ENCODE measurements around the gene LMAN2.

The LMAN2 gene, protein sequence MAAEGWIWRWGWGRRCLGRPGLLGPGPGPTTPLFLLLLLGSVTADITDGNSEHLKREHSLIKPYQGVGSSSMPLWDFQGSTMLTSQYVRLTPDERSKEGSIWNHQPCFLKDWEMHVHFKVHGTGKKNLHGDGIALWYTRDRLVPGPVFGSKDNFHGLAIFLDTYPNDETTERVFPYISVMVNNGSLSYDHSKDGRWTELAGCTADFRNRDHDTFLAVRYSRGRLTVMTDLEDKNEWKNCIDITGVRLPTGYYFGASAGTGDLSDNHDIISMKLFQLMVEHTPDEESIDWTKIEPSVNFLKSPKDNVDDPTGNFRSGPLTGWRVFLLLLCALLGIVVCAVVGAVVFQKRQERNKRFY

DNA sequence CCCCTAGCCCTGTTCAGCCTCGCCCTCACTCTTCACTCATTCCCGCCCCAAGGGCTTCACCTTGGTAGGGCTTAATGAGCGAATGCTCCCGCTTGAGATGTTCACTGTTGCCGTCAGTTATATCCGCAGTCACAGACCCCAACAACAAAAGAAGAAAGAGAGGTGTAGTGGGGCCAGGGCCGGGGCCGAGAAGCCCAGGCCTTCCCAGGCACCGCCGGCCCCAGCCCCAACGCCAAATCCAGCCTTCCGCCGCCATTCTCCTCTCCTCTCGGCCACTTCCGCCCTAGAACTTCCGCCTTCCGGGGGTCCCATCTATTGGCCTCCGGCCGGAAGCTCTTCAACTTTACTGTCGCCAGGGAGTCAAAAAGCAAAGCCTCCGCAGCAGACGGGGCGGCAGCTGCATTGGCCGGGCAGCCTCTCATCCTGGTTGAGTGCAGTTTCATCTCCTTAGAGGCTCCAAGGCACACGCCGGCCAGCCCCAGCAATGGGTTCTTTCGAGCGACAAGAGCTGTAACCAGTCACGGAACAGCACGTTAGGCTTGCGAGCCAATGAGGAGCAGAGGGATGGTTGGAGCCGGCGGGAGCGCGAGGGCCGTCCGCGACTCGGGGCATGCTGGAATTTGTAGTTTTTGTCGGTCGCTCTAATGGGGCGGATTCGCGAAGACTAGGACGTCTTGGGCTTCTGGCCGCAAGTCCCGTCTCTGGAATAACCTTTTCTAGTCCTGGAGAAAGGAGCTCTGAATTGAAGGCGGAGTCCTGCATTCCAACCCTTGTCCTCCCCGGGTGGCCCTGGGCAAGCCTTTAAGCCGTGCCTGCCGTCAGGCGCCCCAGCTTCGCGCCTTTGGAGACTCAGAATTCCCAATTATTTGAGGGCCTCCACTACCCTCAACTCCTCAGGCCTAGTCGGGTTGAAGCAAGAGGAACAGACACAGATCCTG, at the start of gene LMAN2:
Gene LMAN2, minus strand, starts transcription at position 277 of the 938 bp plus-strand sequence. Its CDS starts 21 bp downstream, at position 256.
- DNase-seq: peak; percentile 76 to 85

DNA sequence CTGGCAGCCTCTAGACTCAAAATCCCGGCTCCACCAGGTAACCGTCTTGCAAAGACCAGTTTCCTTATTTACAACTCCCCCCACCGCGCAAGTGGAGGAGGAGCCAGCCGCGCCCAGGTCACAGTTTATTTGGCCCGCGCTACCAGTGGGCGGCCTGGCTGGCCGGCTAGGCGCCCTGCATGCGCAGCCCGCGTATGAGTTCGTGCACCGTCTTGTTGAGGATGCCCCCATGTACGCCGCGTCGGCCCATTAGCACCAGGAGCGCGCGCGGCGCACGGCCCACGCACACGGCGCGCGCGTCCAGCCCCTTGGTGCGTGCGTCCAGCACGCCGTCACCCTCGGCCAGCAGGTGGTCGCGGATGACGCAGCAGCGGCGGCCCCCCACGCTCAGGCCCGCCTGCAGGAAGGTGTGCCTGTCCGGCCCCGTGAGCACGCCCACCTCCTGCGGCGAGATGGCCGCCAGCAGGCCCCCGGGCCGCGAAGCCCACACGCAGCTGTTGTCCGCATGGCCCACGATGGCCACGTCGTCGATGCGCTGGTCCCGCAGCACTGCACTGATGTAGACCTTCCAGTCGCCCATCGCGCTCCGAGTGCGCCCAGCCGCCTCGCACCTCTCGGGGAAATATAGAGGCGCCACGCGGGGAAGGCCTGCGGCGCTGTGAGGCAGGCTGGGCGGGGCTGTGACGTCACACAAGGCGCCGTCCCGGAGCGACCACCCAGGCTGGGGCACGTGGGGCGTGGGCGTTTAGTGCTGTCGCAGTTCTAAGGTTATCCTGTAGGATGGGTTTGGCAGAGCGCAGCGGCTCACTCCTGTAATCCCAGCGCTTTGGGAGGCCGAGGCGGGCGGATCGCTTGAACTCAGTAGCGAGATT, 48.8 kb upstream of the LMAN2 start, which contains the start of gene PFN3:
Gene PFN3, minus strand, starts transcription at position 665 of the 872 bp plus-strand sequence. Its CDS starts 85 bp downstream, at position 580.
- no peak for DNase-seq

DNA sequence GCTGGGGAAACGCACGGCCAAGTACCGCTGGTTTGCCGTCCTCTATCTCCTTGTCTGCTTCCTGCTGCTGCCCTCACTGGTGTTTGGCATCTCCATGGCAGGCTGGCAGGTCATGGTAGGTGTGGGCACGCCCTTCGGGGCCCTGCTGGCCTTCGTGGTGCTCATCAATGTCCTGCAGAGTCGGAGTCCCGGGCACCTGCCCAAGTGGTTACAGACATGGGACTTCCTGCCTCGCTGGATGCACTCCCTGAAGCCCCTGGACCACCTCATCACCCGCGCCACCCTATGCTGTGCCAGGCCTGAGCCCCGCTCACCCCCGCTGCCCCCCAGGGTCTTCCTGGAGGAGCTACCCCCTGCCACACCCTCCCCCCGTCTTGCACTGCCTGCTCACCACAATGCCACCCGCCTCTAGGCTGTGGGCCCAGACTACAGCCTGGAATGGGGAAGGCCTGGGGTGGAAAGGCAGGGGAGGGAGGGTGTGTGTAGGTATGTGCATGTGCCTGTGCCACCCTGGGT, 46.5 kb upstream of the LMAN2 start:
- no peak for DNase-seq

DNA sequence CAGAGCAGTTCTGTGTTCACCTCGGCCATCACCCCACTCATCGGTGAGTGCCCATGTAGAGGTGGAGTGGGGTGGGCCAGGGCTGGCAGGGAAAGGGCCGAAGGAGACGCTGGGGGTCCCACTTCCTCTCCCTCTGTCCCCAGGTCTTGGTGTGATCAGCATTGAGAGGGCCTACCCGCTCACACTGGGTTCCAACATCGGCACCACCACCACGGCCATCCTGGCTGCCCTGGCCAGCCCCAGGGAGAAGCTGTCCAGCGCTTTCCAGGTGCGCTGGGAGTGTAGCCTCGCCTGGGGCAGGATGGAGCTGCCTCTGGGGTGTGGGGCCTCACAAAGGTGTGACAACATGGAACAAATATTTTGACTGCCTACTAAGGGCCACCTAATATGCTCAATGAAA, 45.3 kb upstream of the LMAN2 start:
- no peak for DNase-seq

DNA sequence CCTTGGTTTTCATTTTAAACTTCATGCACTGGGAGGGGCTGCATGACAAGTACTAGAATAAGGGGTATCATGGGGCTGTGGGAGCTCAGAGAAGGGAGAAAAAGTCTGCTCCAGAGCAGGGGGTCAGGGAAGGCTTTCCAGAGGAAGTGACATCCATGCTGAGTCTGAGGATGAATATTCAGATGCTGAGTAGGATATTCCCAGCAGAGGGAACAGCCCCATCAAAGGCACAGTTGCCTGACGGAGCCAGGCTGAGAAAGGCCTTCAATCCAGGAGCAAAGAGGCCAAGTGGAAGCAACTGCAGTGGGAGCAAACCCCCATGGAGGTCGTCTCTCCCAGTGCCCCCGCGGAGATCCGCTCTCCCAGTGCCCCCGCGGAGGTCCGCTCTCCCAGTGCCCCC, 44.6 kb upstream of the LMAN2 start:
- DNase-seq: no peak

DNA sequence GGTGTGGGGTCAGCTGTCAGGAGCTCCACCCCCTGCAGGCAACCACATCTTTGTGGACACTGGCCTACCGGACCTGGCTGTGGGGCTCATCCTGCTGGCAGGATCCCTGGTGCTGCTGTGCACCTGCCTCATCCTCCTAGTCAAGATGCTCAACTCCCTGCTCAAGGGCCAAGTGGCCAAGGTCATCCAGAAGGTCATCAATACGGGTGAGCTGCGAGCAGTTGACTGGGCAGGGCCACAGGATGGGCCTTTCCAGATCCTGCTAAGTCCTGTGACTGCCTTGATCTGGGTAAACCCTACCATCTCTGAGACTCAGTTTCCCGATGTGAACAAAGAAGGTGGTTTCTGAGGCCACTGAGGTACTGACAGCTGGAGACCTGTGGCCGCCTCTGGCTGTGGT, 42.5 kb upstream of the LMAN2 start:
- DNase-seq: no peak

DNA sequence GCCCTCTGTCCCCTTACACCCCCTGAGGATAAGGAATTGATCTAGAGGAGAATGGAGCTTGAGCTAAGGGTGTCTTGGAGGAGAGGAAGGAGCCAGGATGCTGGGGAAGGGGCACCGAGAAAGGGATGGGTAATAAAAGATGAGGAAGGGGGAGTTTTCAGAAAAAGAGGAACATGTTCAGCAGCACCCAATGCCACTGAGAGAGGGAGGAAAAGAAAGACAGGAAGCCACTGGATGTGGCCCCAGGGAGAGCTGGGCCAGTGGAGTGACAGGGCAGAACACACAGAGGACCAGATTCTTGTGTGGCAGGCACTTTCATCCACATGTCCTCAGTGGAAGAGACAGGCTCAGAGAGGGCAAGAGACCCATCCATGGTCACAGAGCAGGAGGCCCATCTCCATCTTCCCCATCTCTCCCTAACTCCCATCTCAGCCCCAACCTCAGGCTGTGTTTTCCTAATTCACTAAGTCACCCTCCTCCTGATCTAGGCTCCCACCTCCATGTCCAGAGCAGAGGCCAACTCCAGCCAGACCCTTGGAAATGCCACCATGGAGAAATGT, 41.8 kb upstream of the LMAN2 start:
- no peak for DNase-seq

DNA sequence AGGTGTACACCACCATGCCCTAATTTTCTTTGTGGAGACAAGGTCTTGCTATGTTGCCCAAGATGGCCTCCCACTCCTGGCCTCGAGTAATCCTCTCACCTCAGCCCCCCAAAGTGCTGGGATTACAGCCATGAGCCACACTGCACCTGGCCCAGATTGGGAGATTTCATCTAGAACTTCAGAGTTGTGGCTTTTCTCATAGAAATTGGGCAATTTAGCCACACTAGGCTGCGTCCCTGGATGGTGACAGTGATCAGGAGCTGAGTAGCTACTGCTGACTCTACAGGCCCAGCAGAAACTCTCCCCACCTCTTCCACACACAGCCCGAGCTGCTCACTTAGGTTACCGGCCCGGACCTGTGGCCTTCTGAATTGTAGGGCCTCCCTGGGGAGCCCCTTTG, 41.3 kb upstream of the LMAN2 start:
- no peak for DNase-seq

DNA sequence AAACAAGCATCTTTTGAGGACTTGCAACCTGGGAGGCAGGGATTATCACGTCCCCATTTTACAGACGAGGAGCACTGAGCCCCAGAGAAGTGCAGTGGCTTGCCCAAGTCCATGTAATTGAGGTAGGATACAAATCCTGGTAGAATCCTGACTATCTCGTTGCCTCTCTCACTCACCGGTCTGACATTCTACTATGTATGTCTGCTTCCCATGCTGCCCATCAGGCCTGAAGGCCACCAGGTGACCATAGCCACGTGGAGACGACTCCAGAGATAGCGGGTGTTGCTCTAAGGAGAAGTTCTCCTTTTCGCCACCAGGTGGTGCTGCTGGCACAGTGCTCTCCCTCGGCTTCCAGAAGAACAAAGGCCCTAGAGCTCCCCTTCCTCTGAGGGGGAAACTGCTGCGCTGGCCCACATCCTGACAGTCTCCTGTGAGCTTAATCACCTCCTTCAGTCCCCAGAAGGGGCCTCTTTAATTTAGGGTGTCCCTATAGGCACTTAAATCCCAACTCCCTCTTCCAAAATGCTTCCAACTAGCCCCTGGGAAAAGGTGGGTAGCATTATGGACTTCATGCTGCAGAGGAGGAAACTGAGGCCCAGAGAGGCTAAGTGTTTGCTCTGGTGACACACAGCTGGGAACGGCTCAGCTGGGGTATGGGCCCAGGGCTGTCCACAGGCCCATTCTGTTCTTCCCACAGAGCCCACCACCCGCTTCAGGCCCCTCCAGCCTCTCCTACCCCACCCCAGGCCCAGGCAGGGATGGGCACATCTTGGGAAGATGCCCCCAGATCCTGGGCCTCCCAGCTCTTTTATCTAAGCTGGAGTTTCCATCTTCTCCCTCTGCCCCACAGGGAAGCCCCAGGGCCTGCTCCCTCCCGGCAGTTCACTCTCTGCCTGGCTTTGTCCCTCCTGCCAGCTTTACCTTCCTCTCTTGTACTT, 39.2 kb upstream of the LMAN2 start:
- peak; percentile 52 to 67 for DNase-seq

DNA sequence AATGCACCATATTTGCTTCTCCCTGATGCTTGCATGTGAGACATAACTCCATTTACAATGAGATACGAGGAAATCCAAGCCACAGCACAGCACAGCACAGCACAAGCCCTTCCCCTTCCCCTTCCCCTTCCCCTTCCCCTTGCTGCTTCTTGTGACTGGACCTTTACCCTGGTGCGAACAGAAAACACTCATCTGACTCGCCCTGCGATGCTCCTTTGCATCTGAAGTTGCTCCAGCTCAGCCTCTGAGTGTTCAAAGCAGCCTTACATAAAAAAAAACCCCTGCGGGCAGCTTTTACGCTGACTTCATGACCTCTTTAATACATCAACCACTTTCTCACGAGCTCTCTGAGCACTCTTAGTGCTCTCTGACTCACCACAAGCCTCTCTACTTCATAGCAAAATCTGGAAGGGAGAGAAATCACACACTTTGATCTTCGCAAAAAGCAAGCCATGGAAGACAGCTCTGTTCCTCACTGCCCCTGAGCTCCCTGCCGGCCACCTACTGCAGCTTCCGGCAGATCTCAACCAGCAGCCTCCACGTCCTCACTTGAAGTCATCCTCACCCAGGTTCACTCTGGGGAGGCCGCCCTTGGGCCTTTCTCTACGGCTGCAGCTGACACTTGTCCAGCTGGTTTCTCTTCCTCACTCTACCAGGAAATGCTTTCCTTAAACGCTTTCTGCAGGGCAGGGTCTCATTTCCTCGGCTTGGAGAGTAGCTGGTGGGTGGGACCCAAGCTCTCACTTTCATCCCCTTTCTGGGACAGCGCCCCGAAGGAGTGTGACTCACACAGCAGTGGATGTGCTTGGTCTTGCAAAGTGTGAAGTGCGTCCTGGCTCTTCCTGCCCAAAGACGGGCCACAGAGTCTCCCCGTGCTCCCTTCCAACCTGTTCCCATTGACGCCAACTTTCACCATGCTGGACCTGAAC, 38.0 kb upstream of the LMAN2 start:
- no peak for DNase-seq

DNA sequence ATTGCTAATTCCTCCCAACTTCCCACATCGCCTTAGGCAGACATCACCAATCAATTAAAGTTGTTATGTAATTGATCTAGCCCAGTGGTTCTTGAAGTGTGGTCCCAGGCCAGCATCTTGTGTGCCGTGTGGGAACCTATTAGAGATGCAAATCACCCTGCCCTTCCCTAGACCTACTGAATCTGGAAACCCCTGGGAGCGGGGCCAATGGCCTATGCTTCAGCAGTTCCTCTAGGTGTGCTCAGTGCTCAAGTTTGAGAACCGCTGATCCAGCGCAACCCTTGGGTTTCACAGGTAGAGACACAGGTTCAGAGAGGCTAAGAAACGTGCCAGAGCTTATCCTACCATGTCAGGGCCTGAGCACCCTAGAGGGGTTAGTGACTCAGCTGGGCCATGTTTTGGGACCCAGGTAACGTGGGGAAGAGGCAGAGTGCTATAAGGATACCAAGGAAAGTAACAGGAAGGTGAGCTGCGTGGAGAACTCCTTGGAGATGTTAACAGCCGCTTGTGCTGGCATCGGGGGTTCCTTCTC, 37.1 kb upstream of the LMAN2 start:
- DNase-seq: no peak

DNA sequence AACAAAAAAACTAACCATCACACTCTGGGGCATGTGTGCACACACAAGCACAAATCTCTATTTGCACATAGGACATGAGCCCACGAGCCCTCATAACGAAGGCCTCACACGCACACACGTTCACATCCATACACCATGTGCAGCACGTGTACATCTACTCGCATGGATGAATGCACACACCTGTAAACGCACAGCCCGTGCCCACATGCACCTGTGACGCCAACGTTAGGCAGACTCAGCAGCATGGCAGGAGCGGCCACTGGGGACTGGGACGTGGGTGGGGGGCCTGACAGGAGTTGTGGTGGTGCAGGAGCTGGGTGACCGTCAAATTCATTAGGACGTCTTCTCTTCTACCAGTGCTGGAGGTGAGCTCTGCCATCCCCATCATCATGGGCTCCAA, 35.9 kb upstream of the LMAN2 start:
- DNase-seq: no peak

DNA sequence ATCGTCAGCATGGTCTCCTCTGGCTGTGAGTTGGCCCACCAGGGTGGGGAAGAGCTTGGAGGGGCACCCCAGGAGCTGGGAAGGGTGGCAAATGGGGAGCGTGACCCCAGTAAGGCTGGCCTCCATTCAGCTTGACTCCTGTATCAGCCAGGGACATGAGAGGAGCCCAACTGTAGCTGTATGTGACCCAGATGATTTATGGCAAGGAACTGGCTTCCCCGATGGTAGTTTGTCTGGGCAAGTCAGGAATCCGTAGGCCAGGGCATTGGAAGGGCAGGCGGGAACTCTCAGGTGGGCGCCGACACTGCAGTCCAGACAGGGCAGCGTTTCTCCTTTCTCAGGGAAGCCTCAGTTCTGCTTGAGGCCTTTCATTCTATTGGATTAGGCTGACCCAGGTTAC, 35.1 kb upstream of the LMAN2 start:
- no peak for DNase-seq

DNA sequence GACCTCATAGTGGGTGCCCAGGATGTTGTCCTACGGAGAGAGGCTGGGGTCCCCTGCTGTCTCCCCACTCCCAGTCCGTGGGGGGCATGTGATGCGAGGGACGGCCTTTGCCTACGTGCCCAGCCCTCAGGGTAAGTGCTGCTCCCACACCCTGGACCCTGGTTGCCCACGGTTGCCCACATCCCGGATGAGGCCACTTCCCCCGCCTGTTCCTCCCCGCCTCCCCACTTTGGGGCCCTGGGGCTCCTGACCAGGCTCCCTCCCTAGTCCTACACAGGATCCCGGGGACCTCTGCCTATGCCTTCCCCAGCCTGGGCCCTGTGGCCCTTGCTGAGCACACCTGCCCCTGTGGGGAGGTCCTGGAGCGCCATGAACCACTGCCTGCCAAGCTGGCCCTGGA, 34.3 kb upstream of the LMAN2 start:
- no peak for DNase-seq

DNA sequence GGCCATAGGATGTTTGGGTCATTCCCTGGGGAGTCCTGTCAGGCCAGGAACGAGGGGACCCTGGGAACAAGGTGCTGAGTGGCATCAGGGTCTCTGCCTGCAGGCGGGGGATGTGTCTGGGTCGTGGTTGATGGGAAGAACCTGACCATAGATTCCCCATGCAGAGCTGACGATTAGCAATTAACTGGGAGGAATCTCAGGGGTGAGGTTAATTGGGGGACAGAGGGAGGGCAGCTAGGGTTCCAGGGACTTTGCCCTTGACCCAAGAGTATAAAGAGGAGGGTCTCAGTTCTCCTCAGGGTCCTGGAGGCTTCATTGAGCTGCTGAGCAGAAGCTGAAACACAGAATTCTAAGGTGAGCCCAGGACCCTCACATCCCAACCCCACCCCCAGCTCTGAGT, 32.7 kb upstream of the LMAN2 start, which contains the start of gene SLC34A1:
Gene SLC34A1, plus strand, starts transcription at position 301 of the 400 bp plus-strand sequence. CDS start 1,308 bp downstream, outside the sequence.
- DNase-seq: no peak

DNA sequence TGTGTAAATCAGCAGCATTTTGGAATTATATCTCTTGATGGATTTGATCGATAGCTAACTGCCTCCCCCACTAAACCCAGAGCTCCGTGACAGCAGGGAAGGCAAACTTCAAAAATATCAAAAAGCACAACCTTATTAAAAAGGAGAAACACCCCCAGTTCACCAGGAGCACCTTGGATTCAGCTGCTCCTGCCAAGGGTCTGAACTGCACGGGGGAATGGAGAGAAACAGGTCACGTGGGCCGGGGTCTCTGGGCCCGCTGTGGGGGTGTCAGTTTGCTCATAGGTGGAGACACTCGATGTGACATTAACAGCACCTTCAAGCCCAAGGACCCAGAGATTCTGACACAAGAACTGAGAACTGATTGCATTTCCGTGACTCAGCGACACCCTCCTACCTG, 31.7 kb upstream of the LMAN2 start:
- no peak for DNase-seq

DNA sequence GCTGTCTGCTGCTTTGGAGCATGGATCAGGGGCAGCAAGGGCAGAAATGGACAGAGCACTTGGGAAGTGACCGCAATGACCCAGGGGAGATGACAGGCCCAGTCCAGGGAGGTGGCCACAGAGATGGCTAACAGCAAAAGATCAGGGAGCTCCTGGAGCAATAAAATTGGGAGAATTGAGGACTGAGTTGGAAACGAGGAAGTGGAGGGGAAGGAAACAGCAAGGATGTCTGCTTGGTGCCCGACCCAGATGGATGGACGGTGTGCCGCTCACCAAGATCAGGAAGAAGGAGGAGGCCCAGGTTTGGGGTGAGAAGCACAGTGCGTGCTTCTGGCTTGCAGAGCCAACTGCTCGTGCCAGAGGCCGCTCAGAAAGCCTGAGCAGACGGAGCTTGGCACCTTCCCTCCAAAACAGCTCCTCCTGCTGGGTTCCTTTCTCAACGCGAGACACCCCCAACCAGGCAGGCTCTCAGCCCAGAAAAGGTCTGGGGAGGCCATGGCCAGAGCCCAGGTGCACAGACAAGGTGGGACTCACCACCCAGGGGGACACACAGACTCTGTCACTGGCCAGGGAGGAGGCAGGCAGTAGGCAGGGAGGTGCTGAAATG, 31.1 kb upstream of the LMAN2 start:
- DNase-seq: no peak

DNA sequence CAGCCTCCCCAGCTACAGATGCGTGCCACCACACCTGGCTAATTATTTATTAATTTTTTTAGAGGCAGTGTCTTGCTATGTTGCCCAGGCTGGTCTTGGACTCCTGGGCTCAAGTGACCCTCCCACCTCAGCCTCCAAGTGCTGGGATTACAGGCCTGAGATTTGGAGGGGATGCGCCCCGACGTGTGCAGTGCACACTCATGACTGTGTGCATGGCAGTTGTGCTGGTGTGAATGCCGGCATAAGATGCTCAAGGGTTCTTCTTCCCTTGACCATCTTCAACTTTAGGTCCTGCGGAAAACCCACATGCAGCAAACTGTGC, 29.3 kb upstream of the LMAN2 start:
- no peak for DNase-seq

Data from NCI-H1930 (cell line).